Measurements from ENCODE around the gene N4BP2L2. TPM values are rescaled to one million over a fixed set of nuclear protein-coding genes. Genes with fewer than 3 reads are reported as not detected.

N4BP2L2 gene
- total RNA-seq, 2 experiments from 2014 or later: 171 TPM

DNA sequence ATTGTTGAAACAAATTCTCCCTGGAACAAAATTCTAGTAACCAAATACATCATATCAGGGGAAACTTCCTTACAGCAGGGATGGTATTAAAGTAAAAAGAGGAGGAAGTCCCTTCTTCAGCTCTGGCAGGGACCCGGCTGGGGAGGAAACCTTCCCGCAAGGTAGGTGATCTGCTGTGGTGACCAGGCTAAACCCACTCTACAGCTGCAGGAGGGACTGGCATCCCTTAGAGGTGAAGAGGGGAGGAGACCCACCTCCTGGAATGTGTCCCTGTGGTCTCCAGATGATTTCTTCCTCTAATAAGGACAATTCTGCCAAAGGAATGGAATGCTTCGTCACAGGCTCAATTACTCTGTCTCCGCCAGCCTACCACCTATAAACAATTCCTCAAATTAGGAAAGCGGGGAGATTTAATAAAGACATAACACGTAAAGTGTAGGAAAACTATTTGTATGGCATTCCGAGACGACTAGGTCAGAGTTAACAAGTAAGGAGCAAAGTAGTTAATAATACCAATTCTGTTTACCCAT, 47.0 kb upstream of the N4BP2L2 start:
- ChIA-PET CTCF (interaction anchor here (0.7 to 6.9 kb wide), 25 partner anchors 11 to 1591 kb away, joined by 3 to 111 read pairs (median 4); partner anchors contain the start of genes N4BP2L1 and N4BP2L2), POLR2A (interaction anchor here (0.6 to 2.9 kb wide), 18 partner anchors 47 to 957 kb away, joined by 3 to 35 read pairs (median 4); partner anchors contain the start of genes BRCA2, N4BP2L1, N4BP2L2 and ZAR1L)
- peak in 5 of 14 experiments; percentile 0 to 35 (median 16) for DNase-seq
- peaks cover 13% of the 10 kb centered on the region for H3K36me3 Mint-ChIP-seq (ENCODE audit: low read depth)
- peak overlapping the region in 1 of 2 donors; percentile 69 for H3K27ac ChIP-seq (ENCODE audit: low read depth in 1 of 2, low read length in 2 of 2)
- peaks cover 12% of the 10 kb centered on the region for H3K4me1 ChIP-seq (ENCODE audit: insufficient read depth, low read length)
- no peaks in the 10 kb centered on the region for H3K9me3 ChIP-seq (ENCODE audit: control insufficient read depth in 1 of 2, insufficient read depth in 1 of 2, low read length in 2 of 2)
- no peak for ATAC-seq (ENCODE audit: poor library complexity)
- intact Hi-C loops (cut with DNase I, micrococcal nuclease): loop anchor here (1.0 to 10.0 kb wide), 10 partner anchors 47 to 1232 kb away; partner anchors contain the start of genes RFC3 (in 2 of the 2), BRCA2 (in 1 of the 2), N4BP2L1 (in 1 of the 2) and N4BP2L2 (in 1 of the 2)
- H3K9me3 Mint-ChIP-seq: no peaks in the 10 kb centered on the region
- H3K4me3 ChIP-seq (ENCODE audit: low read length): peak overlapping the region; percentile 58
- peaks cover 41% of the 10 kb centered on the region for H3K4me1 Mint-ChIP-seq (ENCODE audit: low read depth)
- no peaks in the 10 kb centered on the region for H3K27me3 ChIP-seq (ENCODE audit: control insufficient read depth in 1 of 2, insufficient read depth in 2 of 2, low read length in 2 of 2)
- peak overlapping the region; percentile 93 for H3K4me3 Mint-ChIP-seq
- H3K27ac Mint-ChIP-seq: peak overlapping the region; percentile 83
- no peaks in the 10 kb centered on the region for H3K36me3 ChIP-seq (ENCODE audit: insufficient read depth, low read length)
- TF ChIP-seq, protein P1, sequence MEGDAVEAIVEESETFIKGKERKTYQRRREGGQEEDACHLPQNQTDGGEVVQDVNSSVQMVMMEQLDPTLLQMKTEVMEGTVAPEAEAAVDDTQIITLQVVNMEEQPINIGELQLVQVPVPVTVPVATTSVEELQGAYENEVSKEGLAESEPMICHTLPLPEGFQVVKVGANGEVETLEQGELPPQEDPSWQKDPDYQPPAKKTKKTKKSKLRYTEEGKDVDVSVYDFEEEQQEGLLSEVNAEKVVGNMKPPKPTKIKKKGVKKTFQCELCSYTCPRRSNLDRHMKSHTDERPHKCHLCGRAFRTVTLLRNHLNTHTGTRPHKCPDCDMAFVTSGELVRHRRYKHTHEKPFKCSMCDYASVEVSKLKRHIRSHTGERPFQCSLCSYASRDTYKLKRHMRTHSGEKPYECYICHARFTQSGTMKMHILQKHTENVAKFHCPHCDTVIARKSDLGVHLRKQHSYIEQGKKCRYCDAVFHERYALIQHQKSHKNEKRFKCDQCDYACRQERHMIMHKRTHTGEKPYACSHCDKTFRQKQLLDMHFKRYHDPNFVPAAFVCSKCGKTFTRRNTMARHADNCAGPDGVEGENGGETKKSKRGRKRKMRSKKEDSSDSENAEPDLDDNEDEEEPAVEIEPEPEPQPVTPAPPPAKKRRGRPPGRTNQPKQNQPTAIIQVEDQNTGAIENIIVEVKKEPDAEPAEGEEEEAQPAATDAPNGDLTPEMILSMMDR (IDR thresholded peaks at IDR 0.05): no peak
- H3K27me3 Mint-ChIP-seq: no peaks in the 10 kb centered on the region

DNA sequence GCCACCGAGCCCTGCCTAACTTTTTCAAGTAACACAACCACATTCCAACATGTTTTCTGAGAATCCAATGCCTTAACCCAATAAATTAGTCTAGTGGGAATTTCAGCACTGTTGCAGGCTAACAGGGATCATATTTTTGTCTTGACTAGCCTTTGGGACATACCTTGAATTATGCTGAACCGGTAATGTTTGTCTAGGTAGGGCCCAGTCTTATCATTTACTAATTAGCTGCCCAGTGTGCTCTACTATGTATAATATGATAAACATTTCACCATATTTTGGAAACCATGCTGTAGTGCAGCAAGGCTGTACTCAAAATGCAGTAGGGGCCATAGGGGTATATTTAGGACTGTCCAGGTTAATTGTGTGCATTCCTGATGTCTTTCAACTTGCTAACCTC, 44.4 kb upstream of the N4BP2L2 start:
- ATAC-seq (ENCODE audit: poor library complexity): no peak
- Histone ChIP-seq H3K36me3 (ENCODE audit: insufficient read depth, low read length) (no peaks in the 10 kb centered on the region), H3K27ac (ENCODE audit: low read depth in 1 of 2, low read length in 2 of 2) (no peak overlapping the region), H3K9me3 (ENCODE audit: control insufficient read depth in 1 of 2, insufficient read depth in 1 of 2, low read length in 2 of 2) (peaks cover 0 to 3% of the 10 kb centered on the region in 2 experiments), H3K4me1 (ENCODE audit: insufficient read depth, low read length) (peaks cover 7% of the 10 kb centered on the region), H3K4me3 (ENCODE audit: low read length) (no peak overlapping the region), H3K27me3 (ENCODE audit: control insufficient read depth in 1 of 2, insufficient read depth in 2 of 2, low read length in 2 of 2) (no peaks in the 10 kb centered on the region)
- TF ChIP-seq, protein P1 (IDR thresholded peaks at IDR 0.05): no peak
- Mint-ChIP-seq H3K27ac (no peak overlapping the region), H3K27me3 (no peaks in the 10 kb centered on the region), H3K4me1 (ENCODE audit: low read depth) (peaks cover 16% of the 10 kb centered on the region), H3K36me3 (ENCODE audit: low read depth) (peaks cover 13% of the 10 kb centered on the region), H3K4me3 (no peak overlapping the region), H3K9me3 (no peaks in the 10 kb centered on the region)
- CTCF ChIA-PET: no interaction called here
- DNase-seq: no peak
- POLR2A ChIA-PET: no interaction called here
- intact Hi-C loops (cut with DNase I, micrococcal nuclease): loop anchor here in 1 of 2 experiments (2.0 to 10.0 kb wide), 4 partner anchors 40 to 1232 kb away; partner anchors contain the start of gene RFC3

DNA sequence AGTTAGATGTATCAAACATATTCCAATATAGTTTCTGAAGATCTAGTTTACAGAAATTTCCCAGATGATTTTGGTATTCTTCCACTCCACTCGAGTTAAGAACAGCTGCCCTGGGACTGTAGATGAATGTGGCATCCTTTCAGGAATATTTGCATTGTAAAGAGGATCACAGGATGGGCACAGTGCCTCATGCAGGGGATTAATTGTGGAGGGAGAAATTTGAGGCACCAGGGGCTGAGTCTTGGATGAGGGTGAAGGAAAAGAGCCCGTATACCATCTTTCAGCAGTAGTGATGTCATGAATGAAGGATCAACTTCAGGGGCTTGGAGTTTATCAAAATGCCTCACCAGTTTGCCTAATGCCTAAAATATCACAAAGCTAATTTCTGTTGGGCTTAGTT, 43.7 kb upstream of the N4BP2L2 start:
- peaks cover 3 to 10% of the 10 kb centered on the region in 2 experiments for H3K9me3 ChIP-seq (ENCODE audit: control insufficient read depth in 1 of 2, insufficient read depth in 1 of 2, low read length in 2 of 2)
- no peaks in the 10 kb centered on the region for H3K36me3 ChIP-seq (ENCODE audit: insufficient read depth, low read length)
- no peak overlapping the region for H3K4me3 ChIP-seq (ENCODE audit: low read length)
- intact Hi-C loops (cut with DNase I, micrococcal nuclease): loop anchor here in 1 of 2 experiments (2.0 to 10.0 kb wide), 4 partner anchors 39 to 1233 kb away; partner anchors contain the start of gene RFC3
- H3K4me1 Mint-ChIP-seq (ENCODE audit: low read depth): peaks cover 9% of the 10 kb centered on the region
- CTCF ChIA-PET: interaction anchor here (0.7 to 2.4 kb wide), 3 partner anchors 57 to 672 kb away, joined by 3 to 9 read pairs (median 5); no protein-coding TSS in a partner anchor
- no peak overlapping the region for H3K27ac ChIP-seq (ENCODE audit: low read depth in 1 of 2, low read length in 2 of 2)
- POLR2A ChIA-PET: no interaction called here
- TF ChIP-seq, protein P1 (IDR thresholded peaks at IDR 0.05): no peak
- no peak overlapping the region for H3K4me3 Mint-ChIP-seq
- no peaks in the 10 kb centered on the region for H3K27me3 Mint-ChIP-seq
- peaks cover 2% of the 10 kb centered on the region for H3K9me3 Mint-ChIP-seq
- no peak overlapping the region for H3K27ac Mint-ChIP-seq
- peaks cover 10% of the 10 kb centered on the region for H3K36me3 Mint-ChIP-seq (ENCODE audit: low read depth)
- H3K27me3 ChIP-seq (ENCODE audit: control insufficient read depth in 1 of 2, insufficient read depth in 2 of 2, low read length in 2 of 2): no peaks in the 10 kb centered on the region
- DNase-seq: no peak
- ATAC-seq (ENCODE audit: poor library complexity): no peak
- peaks cover 7% of the 10 kb centered on the region for H3K4me1 ChIP-seq (ENCODE audit: insufficient read depth, low read length)
